ENCODE results near the gene TDRD10. TPM values are rescaled to one million over a fixed set of nuclear protein-coding genes. Genes with fewer than 3 reads are reported as not detected.

The TDRD10 gene
- total and polyA plus RNA-seq, 8 donors, result 0.13 to 4.7 (median 0.39) TPM

DNA sequence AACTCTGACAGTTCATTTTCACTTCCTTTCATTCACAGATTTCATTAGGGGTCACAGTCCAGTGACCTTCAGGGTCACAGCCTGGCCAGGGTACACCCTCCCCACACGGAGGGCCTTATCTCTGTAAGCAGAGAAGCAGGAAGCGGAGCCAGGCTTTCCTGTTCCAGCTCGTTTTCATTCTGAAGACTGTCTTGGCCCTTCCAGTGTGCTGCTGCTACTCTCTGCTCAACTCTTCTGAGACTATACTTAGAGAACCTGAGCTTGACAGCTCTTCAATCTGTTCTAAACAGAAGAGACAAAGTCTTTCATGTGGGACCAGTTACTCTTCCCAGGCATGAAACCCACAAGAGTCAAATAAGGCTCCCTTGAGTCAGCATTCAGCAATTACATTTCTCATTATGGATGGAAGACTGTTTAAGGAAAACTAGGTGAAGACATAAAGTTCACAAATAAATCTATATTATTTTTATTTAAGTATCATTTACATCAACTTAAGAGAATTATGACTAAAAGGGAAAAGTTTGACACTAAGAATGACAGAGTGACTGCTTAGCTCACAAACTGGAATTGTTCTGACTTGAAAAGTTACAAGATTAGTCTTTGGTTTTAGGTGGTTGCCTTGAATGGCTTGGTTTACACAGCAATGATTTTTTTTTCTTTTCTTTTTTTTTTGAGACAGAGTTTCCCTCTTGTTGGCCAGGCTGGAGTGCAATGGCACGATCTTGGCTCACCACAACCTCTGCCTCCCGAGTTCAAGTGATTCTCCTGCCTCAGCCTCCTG is 4.8 kb upstream of the TDRD10 start:
- ATAC-seq, result peak in 2 of 4 donors; percentile 45 to 51
- FAIRE-seq, result no peak
- H3K9me3 ChIP-seq, result no peaks in the 10 kb centered on the region
- no peaks in the 10 kb centered on the region for H3K36me3 ChIP-seq
- intact Hi-C loops (cut with DNase I), result no loop called here
- DNase-seq, result no peak
- H3K27ac ChIP-seq, result no peak overlapping the region
- TF ChIP-seq, protein P1, sequence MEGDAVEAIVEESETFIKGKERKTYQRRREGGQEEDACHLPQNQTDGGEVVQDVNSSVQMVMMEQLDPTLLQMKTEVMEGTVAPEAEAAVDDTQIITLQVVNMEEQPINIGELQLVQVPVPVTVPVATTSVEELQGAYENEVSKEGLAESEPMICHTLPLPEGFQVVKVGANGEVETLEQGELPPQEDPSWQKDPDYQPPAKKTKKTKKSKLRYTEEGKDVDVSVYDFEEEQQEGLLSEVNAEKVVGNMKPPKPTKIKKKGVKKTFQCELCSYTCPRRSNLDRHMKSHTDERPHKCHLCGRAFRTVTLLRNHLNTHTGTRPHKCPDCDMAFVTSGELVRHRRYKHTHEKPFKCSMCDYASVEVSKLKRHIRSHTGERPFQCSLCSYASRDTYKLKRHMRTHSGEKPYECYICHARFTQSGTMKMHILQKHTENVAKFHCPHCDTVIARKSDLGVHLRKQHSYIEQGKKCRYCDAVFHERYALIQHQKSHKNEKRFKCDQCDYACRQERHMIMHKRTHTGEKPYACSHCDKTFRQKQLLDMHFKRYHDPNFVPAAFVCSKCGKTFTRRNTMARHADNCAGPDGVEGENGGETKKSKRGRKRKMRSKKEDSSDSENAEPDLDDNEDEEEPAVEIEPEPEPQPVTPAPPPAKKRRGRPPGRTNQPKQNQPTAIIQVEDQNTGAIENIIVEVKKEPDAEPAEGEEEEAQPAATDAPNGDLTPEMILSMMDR (IDR thresholded peaks at IDR 0.05), result no peak
- no peaks in the 10 kb centered on the region for H3K4me1 ChIP-seq
- peaks cover 0 to 9% (median 6%) of the 10 kb centered on the region in 4 donors for H3K27me3 ChIP-seq
- WGBS, 2 donors, result 44 to 49% methylated on average over 5 of the region's 5 CpGs
- H3K4me3 ChIP-seq, result no peak overlapping the region

DNA sequence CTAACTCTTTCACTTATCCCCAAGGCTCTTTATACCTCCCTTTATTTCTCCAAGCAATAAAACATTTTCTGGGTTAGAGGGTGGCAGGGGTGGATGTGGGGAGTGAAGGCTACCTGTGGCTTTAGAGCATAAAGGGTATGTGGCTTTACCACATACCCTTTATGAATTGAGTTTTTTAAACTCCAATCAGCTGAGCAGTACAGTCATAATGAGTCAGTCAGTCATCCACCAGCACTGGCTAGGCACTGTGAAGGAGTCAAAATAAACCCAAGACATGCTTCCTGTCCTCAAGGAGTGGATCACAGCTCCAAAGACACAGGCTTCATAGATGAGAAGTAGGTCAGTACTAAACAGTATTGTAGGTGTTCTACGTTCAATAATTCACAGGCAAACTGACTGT is 2.6 kb upstream of the TDRD10 start:
- DNase-seq, result no peak
- TF ChIP-seq, protein P1 (IDR thresholded peaks at IDR 0.05), result no peak
- Histone ChIP-seq H3K36me3 (no peaks in the 10 kb centered on the region), H3K27ac (no peak overlapping the region), H3K9me3 (no peaks in the 10 kb centered on the region), H3K27me3 (peaks cover 0 to 16% (median 6%) of the 10 kb centered on the region in 4 donors), H3K4me3 (peak overlapping the region in 1 of 4 donors; percentile 5), H3K4me1 (no peaks in the 10 kb centered on the region)
- FAIRE-seq, result no peak
- intact Hi-C loops (cut with DNase I), result no loop called here
- 80 to 88% methylated on average over 1 of the region's 1 CpG for WGBS, 2 donors
- ATAC-seq, result no peak

DNA sequence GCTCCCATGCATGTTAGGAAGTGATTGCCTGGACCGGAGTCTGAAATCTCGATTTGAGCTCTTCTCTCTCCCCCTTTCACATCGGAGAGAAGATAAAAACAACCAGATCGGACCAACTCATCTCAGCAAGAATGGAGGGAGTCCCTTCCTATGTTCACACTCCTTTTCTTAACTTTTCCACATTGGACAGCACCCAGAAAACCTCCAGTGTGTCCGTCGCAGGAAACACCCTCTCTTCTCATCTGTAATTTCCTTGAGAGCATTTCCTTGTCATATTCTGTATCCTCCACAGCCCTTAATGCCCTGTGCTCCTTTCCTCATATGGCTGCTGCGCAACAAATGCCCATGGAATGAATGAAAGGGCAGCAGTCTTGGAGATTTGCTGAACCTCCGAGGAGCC is 1.5 kb upstream of the TDRD10 start:
- no peaks in the 10 kb centered on the region for H3K36me3 ChIP-seq
- DNase-seq (no peak), ATAC-seq (no peak), FAIRE-seq (no peak)
- H3K27me3 ChIP-seq, result peaks cover 0 to 16% (median 6%) of the 10 kb centered on the region in 4 donors
- TF ChIP-seq, protein P1 (IDR thresholded peaks at IDR 0.05), result no peak
- H3K27ac ChIP-seq, result no peak overlapping the region
- H3K9me3 ChIP-seq, result no peaks in the 10 kb centered on the region
- H3K4me1 ChIP-seq, result no peaks in the 10 kb centered on the region
- intact Hi-C loops (cut with DNase I), result no loop called here
- WGBS, 2 donors, result 76 to 77% methylated on average over 8 of the region's 8 CpGs
- H3K4me3 ChIP-seq, result peak overlapping the region in 1 of 4 donors; percentile 17

DNA sequence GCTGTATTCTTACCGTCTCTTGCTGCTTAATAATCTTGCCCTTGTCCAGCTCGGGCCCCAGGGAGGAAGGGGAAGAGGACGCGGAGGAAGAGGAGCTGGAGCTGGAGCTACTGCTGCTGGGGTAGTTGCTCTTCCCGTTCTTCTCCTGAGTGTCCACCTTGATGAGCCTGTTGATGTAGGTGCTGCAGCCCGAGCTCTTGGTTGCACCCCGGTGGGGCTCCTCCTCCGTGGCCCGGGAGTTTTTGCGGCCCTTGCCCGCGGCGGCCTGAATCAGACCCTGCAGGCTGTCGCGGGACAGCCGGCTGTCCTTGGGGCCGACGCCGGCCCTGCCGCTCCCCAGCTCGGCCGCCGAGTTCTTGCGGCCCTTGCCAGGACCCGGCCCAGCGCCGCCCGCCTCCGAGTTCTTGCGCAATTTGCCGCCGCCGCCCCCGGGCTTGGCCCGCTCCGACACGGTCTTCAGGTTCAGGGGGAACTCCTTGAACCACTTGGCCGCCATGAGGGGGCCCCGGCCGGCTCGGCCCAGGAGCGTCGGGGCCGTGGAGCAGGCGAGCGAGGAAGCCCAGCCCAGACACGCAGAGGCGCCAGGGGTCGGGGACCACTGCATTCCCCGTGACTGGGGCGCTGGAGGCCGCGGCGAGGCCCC is 475 bp upstream of the TDRD10 start:
- ATAC-seq (peak; percentile 55 to 85 (median 78)), FAIRE-seq (no peak)
- peaks cover 0 to 16% (median 6%) of the 10 kb centered on the region in 4 donors for H3K27me3 ChIP-seq

More for the DNA sequence above, 475 bp upstream of the TDRD10 start:
- intact Hi-C loops (cut with DNase I), result no loop called here
- H3K27ac ChIP-seq, result no peak overlapping the region
- peak in 5 of 6 donors; percentile 22 to 77 (median 47) for DNase-seq
- TF ChIP-seq, protein P1 (IDR thresholded peaks at IDR 0.05), result no peak
- H3K4me1 ChIP-seq, result no peaks in the 10 kb centered on the region
- peak overlapping the region in 3 of 4 donors; percentile 11 to 48 (median 27) for H3K4me3 ChIP-seq
- 4 to 5% methylated on average over 31 to 54 of the region's 54 CpGs for WGBS, 2 donors
- no peaks in the 10 kb centered on the region for H3K36me3 ChIP-seq
- H3K9me3 ChIP-seq, result no peaks in the 10 kb centered on the region

Data from pancreas (tissue), 10 donors.